Mesothelial cell of epicardium (in vitro differentiated cells): Measurements from ENCODE around the gene CD84. TPM values are rescaled to one million over a fixed set of nuclear protein-coding genes. Genes with fewer than 3 reads are reported as not detected.
"Not testable (repeated sequence)": the region's sequence is repeated elsewhere in the genome, so short reads cannot be mapped to it uniquely, and the experiment has no call there.

Experiments
- DNase-seq, 2 experiments: peaks; one replicate each; pipeline ENCODE4 v3.0.0; 2021; ENCODE audit warnings: low spot score in 2 of 2; ENCODE audit not compliant: unreplicated experiment in 2 of 2
- H3K27ac Mint-ChIP-seq: 2 replicates; pipeline ENCODE4 v1.8.0; 2021; ENCODE audit warnings: mixed read lengths
- H3K27me3 Mint-ChIP-seq: 2 replicates; pipeline ENCODE4 v1.8.0; 2021; ENCODE audit warnings: low read depth, mixed read lengths
- H3K36me3 Mint-ChIP-seq: 2 replicates; pipeline ENCODE4 v1.8.0; 2021; ENCODE audit warnings: mixed read lengths
- H3K4me1 Mint-ChIP-seq: 2 replicates; pipeline ENCODE4 v1.8.0; 2021; ENCODE audit warnings: mixed read lengths
- H3K4me3 Mint-ChIP-seq: 2 replicates; pipeline ENCODE4 v1.8.0; 2021; ENCODE audit warnings: mild to moderate bottlenecking, moderate library complexity, mixed read lengths
- H3K9me3 Mint-ChIP-seq: 2 replicates; pipeline ENCODE4 v1.8.0; 2021; ENCODE audit warnings: mixed read lengths
- total RNA-seq: library from RNA; stranded (reverse); gene quantifications from 3 replicates; pipeline ENCODE4 v1.2.1, GENCODE V29; 2021
- TF ChIP-seq, protein P1 (sequence below): fragments of 200-600 bp; sonication (generic); IDR thresholded peaks from one replicate; pipeline ENCODE4 v1.5.0; 2021; ENCODE audit warnings: antibody characterized with exemption; ENCODE audit not compliant: unreplicated experiment

Gene CD84, protein sequence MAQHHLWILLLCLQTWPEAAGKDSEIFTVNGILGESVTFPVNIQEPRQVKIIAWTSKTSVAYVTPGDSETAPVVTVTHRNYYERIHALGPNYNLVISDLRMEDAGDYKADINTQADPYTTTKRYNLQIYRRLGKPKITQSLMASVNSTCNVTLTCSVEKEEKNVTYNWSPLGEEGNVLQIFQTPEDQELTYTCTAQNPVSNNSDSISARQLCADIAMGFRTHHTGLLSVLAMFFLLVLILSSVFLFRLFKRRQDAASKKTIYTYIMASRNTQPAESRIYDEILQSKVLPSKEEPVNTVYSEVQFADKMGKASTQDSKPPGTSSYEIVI
- total RNA-seq = not detected in 3 replicates

DNA sequence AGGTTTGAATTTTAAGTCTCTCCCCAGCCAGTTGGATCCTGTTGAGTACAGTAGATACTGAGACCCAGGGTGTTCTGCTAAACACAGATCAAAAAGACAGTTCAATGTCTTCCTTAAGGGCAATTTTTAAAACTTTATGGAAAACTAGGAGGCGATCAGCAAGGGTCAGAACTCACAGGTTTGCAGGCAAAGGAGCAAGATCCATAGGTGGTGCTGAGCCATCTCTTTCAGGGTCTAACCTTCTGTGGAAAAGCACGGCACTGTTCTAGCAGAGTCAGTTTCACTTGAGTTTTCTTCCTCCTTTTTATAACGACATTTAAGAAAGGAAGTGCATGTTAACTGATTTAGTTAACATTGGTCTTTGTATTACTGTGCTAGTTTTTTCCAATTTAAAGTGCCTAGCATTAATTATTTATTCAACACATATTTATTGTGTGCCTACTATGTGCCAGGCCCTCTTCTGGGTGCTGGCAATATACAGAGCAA is at the start of gene CD84:
CD84 (minus strand) TSS at position 281 of the 486 bp plus-strand sequence; CDS start at position 222, 59 bp downstream.
- no peak for DNase-seq
- TF ChIP-seq, protein P1, sequence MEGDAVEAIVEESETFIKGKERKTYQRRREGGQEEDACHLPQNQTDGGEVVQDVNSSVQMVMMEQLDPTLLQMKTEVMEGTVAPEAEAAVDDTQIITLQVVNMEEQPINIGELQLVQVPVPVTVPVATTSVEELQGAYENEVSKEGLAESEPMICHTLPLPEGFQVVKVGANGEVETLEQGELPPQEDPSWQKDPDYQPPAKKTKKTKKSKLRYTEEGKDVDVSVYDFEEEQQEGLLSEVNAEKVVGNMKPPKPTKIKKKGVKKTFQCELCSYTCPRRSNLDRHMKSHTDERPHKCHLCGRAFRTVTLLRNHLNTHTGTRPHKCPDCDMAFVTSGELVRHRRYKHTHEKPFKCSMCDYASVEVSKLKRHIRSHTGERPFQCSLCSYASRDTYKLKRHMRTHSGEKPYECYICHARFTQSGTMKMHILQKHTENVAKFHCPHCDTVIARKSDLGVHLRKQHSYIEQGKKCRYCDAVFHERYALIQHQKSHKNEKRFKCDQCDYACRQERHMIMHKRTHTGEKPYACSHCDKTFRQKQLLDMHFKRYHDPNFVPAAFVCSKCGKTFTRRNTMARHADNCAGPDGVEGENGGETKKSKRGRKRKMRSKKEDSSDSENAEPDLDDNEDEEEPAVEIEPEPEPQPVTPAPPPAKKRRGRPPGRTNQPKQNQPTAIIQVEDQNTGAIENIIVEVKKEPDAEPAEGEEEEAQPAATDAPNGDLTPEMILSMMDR = no peak
- H3K27ac Mint-ChIP-seq = no peak within 1 kb of the TSS

DNA sequence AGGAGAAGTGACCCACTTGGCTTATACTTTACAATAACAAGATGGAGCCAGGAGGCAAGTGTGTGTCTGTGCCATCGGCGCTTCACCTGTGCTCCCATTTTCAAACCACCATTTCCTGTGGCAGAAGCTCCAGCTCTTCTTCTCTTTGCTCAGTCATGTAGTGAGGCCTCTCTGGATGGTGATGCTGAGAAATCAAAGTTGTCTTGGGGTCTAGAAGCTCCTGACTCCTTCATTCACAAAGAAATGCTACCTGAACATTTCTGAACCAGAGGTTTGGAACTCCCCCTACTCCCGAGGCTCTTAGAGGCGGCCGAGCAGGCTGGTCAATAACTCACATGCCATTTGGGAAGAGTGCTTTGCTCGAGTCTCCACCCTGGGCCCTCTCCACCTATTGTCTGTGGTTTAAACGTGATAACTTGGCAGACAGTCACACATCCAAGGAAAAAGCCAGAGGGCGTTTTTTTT is 49.5 kb upstream of the CD84 start:
- Mint-ChIP-seq H3K27me3 (peaks cover 4% of the 10 kb centered on the region), H3K27ac (no peak overlapping the region), H3K36me3 (no peaks in the 10 kb centered on the region), H3K9me3 (no peaks in the 10 kb centered on the region), H3K4me1 (peaks cover 18% of the 10 kb centered on the region), H3K4me3 (no peak overlapping the region)
- TF ChIP-seq, protein P1 = no peak
- no peak for DNase-seq

More for the DNA sequence above, at the start of gene CD84:
- Mint-ChIP-seq H3K4me3 (no peak within 1 kb of the TSS), H3K9me3 (peaks cover 16% of the 10 kb centered on the region), H3K36me3 (no peaks in the 10 kb centered on the region), H3K4me1 (no peaks in the 10 kb centered on the region), H3K27me3 (peaks cover 20% of the 10 kb centered on the region)

DNA sequence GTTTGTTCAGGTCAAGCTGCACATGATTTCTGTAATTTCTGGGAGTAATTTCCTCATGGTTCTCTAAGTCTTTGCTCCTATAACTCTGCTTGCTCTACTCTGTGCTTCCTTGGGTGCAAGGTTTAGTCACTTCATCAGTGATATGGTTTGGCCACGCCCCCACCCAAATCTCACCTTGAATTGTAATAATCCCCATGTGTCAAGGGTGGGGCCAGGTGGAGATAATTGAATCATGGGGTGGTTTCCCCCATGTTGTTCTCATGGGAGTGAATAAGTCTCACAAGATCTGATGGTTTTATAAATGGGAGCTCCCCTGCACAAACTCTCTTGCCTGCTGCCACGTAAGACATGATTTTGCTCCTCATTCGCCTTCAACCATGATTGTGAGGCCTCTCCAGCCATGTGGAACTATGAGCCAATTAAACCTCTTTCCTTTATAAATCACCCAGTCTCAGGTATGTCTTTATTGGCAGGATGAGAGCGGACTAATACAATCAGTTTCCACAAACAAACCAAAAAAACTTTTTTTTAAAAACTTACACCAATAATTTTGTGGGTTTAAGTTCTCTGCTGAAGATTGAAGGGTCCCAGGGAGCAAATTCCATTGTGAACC is 48.5 kb upstream of the CD84 start:
- not testable (repeated sequence) for H3K27me3 Mint-ChIP-seq, H3K9me3 Mint-ChIP-seq, H3K27ac Mint-ChIP-seq, H3K4me3 Mint-ChIP-seq, H3K36me3 Mint-ChIP-seq, DNase-seq
- peaks cover 18% of the 10 kb centered on the region for H3K4me1 Mint-ChIP-seq

DNA sequence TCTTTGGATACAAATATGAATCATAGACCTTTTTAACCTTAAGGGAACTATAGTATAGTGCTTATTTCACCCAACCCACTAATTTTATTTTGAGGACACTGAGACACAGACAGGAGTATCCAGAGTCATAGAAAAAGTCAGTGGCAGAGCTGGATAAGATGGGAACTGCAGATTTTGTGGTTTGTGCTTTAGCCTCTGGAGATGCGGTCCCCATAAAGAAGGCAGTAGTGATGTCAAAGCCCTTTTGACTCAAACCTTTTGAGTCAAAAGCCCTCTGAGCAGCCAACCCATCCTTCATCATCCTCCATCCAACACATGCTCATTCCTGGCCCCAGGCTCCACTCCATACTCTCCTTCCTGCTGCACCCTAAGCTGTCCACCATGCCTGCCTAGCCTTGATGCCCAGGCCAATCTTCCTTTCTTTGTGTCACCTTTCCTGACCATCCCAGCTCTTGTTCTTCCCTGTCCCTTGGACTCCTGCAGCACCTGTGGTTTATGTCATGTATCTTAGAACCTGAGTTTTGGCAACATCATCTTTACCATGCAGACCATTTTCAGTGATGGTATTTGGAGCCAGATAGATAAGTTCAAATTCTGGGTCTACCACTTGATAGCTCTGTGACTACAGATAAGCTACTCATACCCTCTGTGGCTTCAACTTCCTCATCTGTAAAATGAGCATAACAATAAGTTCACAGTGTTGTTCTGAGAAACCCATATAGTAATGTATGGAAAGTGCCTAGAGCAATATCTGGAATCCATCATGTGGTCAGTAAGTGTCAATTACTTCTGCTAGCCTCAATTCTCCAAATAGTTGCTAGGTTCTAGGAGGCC is 47.4 kb upstream of the CD84 start:
- H3K27ac Mint-ChIP-seq = no peak overlapping the region
- peaks cover 4% of the 10 kb centered on the region for H3K27me3 Mint-ChIP-seq
- TF ChIP-seq, protein P1 = no peak
- no peak for DNase-seq
- H3K9me3 Mint-ChIP-seq = no peaks in the 10 kb centered on the region
- H3K4me3 Mint-ChIP-seq = no peak overlapping the region
- H3K4me1 Mint-ChIP-seq = peaks cover 18% of the 10 kb centered on the region
- no peaks in the 10 kb centered on the region for H3K36me3 Mint-ChIP-seq

DNA sequence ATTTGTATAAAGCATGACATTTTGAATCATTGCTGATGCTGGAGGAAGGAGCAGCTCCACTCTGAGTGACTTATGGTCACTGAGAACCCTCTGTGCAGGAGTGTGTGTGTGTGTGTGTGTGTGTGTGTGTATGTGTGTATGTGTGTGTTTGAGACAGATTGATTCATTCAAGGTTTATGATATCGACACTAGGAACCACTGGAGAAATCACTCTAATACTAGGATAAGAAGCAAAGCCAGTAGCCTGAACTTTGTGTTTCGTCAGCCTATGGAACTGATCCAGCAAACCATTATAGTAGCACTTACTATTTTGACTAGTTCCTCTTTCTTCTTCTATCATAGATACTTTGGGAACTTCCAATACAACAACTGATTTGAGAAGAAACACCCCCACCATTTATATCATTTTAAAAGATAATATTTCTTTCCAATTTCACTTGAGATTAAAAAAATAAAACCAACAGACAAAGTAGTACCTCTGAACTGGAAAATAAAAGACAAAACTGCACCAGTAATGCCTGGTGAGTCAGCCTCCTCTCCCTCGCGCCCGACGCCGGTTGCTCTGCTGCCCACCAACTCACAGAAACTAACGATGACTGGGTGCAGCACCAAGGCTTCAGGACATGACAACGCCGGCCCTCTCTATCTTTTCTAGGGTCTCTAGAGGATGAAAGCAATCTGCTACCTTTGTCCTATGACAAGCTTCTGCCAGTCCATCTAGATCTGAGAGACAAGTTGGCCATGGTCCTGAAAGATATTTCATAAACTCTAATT is 46.6 kb upstream of the CD84 start:
- DNase-seq = no peak
- Mint-ChIP-seq H3K9me3 (no peaks in the 10 kb centered on the region), H3K4me3 (no peak overlapping the region), H3K27ac (no peak overlapping the region), H3K4me1 (peaks cover 12% of the 10 kb centered on the region), H3K36me3 (no peaks in the 10 kb centered on the region), H3K27me3 (peaks cover 4% of the 10 kb centered on the region)
- TF ChIP-seq, protein P1 = no peak
